ENCODE measurements around the gene ARID4A. TPM values are rescaled to one million over a fixed set of nuclear protein-coding genes. Genes with fewer than 3 reads are reported as not detected.
"Not testable (repeated sequence)": the region's sequence is repeated elsewhere in the genome, so short reads cannot be mapped to it uniquely, and the experiment has no call there.

Gene ARID4A
- total RNA-seq, 1 experiment from 2014 or later: 12.5 TPM

DNA sequence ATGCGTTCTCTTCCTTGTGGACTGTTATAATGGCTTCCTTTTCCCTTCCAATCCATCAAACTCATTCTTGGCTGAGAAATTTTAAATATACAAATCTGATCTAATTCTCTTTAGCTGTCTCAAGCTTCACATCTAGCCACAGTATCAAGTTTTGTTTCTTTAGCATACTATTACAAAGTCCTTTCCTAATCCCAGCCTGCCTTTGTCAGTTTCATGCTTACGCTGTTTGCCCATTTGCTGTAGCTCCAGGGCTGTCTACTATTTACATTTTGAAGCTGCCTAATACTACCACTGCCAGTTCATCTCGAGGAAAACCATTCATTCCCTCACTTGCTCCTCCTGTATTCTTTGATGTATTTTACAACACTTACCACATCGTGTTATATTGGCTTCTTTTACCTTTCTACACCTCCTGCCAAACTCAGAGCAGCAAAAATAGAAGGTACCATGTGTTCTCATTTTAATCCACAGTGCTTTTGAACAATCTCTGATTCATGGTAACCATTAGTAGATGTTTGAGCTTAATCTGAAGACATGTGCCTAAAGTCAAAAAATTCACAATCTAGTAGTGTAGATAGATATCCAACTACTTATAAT is 42.9 kb downstream of the ARID4A start (continued):
- TF ChIP-seq, protein P1, sequence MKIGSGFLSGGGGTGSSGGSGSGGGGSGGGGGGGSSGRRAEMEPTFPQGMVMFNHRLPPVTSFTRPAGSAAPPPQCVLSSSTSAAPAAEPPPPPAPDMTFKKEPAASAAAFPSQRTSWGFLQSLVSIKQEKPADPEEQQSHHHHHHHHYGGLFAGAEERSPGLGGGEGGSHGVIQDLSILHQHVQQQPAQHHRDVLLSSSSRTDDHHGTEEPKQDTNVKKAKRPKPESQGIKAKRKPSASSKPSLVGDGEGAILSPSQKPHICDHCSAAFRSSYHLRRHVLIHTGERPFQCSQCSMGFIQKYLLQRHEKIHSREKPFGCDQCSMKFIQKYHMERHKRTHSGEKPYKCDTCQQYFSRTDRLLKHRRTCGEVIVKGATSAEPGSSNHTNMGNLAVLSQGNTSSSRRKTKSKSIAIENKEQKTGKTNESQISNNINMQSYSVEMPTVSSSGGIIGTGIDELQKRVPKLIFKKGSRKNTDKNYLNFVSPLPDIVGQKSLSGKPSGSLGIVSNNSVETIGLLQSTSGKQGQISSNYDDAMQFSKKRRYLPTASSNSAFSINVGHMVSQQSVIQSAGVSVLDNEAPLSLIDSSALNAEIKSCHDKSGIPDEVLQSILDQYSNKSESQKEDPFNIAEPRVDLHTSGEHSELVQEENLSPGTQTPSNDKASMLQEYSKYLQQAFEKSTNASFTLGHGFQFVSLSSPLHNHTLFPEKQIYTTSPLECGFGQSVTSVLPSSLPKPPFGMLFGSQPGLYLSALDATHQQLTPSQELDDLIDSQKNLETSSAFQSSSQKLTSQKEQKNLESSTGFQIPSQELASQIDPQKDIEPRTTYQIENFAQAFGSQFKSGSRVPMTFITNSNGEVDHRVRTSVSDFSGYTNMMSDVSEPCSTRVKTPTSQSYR (CRISPR knock-in tag; IDR thresholded peaks at IDR 0.05): no peak
- TF ChIP-seq, protein P2, sequence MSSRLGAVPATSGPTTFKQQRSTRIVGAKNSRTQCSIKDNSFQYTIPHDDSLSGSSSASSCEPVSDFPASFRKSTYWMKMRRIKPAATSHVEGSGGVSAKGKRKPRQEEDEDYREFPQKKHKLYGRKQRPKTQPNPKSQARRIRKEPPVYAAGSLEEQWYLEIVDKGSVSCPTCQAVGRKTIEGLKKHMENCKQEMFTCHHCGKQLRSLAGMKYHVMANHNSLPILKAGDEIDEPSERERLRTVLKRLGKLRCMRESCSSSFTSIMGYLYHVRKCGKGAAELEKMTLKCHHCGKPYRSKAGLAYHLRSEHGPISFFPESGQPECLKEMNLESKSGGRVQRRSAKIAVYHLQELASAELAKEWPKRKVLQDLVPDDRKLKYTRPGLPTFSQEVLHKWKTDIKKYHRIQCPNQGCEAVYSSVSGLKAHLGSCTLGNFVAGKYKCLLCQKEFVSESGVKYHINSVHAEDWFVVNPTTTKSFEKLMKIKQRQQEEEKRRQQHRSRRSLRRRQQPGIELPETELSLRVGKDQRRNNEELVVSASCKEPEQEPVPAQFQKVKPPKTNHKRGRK (CRISPR knock-in tag; IDR thresholded peaks at IDR 0.05; ENCODE audit: borderline replicate concordance): no peak
- TF ChIP-seq TEAD1 (CRISPR knock-in tag; IDR thresholded peaks at IDR 0.05): no peak
- no peak for TF ChIP-seq TCF7 (CRISPR knock-in tag; IDR thresholded peaks at IDR 0.05; ENCODE audit: low read depth)
- TF ChIP-seq CBFB (CRISPR knock-in tag; IDR thresholded peaks at IDR 0.05; ENCODE audit: low read depth): no peak
- TF ChIP-seq, protein P3, sequence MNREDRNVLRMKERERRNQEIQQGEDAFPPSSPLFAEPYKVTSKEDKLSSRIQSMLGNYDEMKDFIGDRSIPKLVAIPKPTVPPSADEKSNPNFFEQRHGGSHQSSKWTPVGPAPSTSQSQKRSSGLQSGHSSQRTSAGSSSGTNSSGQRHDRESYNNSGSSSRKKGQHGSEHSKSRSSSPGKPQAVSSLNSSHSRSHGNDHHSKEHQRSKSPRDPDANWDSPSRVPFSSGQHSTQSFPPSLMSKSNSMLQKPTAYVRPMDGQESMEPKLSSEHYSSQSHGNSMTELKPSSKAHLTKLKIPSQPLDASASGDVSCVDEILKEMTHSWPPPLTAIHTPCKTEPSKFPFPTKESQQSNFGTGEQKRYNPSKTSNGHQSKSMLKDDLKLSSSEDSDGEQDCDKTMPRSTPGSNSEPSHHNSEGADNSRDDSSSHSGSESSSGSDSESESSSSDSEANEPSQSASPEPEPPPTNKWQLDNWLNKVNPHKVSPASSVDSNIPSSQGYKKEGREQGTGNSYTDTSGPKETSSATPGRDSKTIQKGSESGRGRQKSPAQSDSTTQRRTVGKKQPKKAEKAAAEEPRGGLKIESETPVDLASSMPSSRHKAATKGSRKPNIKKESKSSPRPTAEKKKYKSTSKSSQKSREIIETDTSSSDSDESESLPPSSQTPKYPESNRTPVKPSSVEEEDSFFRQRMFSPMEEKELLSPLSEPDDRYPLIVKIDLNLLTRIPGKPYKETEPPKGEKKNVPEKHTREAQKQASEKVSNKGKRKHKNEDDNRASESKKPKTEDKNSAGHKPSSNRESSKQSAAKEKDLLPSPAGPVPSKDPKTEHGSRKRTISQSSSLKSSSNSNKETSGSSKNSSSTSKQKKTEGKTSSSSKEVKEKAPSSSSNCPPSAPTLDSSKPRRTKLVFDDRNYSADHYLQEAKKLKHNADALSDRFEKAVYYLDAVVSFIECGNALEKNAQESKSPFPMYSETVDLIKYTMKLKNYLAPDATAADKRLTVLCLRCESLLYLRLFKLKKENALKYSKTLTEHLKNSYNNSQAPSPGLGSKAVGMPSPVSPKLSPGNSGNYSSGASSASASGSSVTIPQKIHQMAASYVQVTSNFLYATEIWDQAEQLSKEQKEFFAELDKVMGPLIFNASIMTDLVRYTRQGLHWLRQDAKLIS (CRISPR knock-in tag; IDR thresholded peaks at IDR 0.05; ENCODE audit: borderline replicate concordance): no peak
- TF ChIP-seq, protein P4, sequence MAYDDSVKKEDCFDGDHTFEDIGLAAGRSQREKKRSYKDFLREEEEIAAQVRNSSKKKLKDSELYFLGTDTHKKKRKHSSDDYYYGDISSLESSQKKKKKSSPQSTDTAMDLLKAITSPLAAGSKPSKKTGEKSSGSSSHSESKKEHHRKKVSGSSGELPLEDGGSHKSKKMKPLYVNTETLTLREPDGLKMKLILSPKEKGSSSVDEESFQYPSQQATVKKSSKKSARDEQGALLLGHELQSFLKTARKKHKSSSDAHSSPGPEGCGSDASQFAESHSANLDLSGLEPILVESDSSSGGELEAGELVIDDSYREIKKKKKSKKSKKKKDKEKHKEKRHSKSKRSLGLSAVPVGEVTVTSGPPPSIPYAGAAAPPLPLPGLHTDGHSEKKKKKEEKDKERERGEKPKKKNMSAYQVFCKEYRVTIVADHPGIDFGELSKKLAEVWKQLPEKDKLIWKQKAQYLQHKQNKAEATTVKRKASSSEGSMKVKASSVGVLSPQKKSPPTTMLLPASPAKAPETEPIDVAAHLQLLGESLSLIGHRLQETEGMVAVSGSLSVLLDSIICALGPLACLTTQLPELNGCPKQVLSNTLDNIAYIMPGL (CRISPR knock-in tag; IDR thresholded peaks at IDR 0.05): no peak
- TF ChIP-seq, protein P5, sequence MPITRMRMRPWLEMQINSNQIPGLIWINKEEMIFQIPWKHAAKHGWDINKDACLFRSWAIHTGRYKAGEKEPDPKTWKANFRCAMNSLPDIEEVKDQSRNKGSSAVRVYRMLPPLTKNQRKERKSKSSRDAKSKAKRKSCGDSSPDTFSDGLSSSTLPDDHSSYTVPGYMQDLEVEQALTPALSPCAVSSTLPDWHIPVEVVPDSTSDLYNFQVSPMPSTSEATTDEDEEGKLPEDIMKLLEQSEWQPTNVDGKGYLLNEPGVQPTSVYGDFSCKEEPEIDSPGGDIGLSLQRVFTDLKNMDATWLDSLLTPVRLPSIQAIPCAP (CRISPR knock-in tag; IDR thresholded peaks at IDR 0.05): no peak

DNA sequence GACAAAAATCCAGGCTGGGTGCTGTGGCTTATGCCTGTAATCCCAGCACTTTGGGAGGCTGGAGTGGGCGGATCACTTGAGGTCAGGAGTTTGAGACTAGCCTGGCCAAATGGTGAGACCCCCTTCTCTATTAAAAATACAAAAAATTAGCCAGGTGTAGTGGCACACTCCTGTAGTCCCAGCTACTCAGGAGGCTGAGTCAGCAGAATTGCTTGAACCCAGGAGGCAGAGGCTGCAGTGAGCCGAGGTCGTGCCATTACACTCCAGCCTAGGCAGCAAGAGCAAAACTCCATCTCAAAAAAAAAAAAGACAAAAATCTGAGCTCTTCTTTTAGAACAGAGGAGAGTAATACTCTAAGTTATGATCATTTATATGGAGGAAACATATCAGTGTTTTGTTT is 45.2 kb downstream of the ARID4A start:
- CTCF ChIA-PET; H3K4me1 Mint-ChIP-seq; H3K4me3 Mint-ChIP-seq; POLR2A ChIA-PET; DNase-seq (ENCODE audit: low spot score); ATAC-seq; H3K27ac Mint-ChIP-seq; H3K27me3 Mint-ChIP-seq (ENCODE audit: low read depth); H3K9me3 Mint-ChIP-seq: not testable (repeated sequence)
- H3K36me3 Mint-ChIP-seq: peaks cover 15% of the 10 kb centered on the region

DNA sequence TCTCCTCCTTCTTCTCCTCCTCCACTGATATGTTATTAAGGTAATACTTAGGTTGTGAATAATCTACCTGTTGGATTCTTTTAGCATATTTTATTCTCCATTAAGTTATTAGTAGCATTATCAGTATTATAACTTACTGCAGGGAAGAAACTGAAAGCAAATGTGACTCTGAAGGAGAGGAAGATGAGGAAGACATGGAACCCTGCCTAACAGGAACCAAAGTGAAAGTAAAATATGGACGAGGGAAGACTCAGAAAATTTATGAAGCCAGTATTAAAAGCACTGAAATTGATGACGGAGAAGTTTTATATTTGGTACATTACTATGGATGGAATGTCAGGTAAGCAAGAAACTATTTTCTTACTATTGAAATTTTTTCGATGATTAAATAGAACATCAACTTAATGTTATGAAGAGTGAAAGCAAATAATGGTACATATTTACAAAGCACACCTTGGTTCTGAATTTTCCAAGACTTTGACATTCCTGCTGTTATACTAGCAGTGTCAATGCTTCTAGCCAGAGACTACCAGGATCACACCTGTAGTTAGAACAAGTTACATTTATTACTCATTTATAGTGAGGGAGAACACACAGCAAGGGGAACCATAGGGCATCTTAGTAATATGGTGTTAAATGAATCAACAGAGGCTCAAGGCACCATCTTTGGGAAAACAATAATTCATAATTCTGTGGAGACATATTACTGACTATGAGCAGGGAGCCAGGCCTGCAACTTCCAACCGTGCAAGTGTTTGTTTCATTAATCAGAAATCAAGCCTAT is 55.4 kb downstream of the ARID4A start:
- Mint-ChIP-seq H3K27me3 (ENCODE audit: low read depth) (no peaks in the 10 kb centered on the region), H3K36me3 (peaks cover 23% of the 10 kb centered on the region), H3K9me3 (no peaks in the 10 kb centered on the region), H3K4me1 (no peaks in the 10 kb centered on the region), H3K4me3 (no peak overlapping the region), H3K27ac (no peak overlapping the region)
- no peak for ATAC-seq
- ChIA-PET CTCF (no interaction called here), POLR2A (no interaction called here)
- DNase-seq (ENCODE audit: low spot score): no peak
- TF ChIP-seq, protein P6, sequence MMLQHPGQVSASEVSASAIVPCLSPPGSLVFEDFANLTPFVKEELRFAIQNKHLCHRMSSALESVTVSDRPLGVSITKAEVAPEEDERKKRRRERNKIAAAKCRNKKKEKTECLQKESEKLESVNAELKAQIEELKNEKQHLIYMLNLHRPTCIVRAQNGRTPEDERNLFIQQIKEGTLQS (CRISPR knock-in tag; conservative IDR thresholded peaks at IDR 0.05): no peak
- TF ChIP-seq NR2C2 (CRISPR knock-in tag; IDR thresholded peaks at IDR 0.05) (no peak), ETV6 (CRISPR knock-in tag; IDR thresholded peaks at IDR 0.05) (no peak), ATF1 (CRISPR knock-in tag; IDR thresholded peaks at IDR 0.05) (no peak)
- TF ChIP-seq, protein P7, sequence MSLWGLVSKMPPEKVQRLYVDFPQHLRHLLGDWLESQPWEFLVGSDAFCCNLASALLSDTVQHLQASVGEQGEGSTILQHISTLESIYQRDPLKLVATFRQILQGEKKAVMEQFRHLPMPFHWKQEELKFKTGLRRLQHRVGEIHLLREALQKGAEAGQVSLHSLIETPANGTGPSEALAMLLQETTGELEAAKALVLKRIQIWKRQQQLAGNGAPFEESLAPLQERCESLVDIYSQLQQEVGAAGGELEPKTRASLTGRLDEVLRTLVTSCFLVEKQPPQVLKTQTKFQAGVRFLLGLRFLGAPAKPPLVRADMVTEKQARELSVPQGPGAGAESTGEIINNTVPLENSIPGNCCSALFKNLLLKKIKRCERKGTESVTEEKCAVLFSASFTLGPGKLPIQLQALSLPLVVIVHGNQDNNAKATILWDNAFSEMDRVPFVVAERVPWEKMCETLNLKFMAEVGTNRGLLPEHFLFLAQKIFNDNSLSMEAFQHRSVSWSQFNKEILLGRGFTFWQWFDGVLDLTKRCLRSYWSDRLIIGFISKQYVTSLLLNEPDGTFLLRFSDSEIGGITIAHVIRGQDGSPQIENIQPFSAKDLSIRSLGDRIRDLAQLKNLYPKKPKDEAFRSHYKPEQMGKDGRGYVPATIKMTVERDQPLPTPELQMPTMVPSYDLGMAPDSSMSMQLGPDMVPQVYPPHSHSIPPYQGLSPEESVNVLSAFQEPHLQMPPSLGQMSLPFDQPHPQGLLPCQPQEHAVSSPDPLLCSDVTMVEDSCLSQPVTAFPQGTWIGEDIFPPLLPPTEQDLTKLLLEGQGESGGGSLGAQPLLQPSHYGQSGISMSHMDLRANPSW (CRISPR knock-in tag; conservative IDR thresholded peaks at IDR 0.05; ENCODE audit: low read depth): no peak
- TF ChIP-seq, protein P8, sequence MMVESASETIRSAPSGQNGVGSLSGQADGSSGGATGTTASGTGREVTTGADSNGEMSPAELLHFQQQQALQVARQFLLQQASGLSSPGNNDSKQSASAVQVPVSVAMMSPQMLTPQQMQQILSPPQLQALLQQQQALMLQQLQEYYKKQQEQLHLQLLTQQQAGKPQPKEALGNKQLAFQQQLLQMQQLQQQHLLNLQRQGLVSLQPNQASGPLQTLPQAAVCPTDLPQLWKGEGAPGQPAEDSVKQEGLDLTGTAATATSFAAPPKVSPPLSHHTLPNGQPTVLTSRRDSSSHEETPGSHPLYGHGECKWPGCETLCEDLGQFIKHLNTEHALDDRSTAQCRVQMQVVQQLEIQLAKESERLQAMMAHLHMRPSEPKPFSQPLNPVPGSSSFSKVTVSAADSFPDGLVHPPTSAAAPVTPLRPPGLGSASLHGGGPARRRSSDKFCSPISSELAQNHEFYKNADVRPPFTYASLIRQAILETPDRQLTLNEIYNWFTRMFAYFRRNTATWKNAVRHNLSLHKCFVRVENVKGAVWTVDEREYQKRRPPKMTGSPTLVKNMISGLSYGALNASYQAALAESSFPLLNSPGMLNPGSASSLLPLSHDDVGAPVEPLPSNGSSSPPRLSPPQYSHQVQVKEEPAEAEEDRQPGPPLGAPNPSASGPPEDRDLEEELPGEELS (CRISPR knock-in tag; IDR thresholded peaks at IDR 0.05): no peak
